Muscle layer of colon (tissue), 2 donors: ENCODE data around the gene KCNQ1.

Experiments
- H3K27ac ChIP-seq: one replicate; pipeline ENCODE4 v1.7.0; 2013; ENCODE audit warnings: low read depth, mild to moderate bottlenecking, low read length, moderate library complexity
- H3K27me3 ChIP-seq, 2 donors: one replicate each; pipeline ENCODE4 v1.7.0; 2013; ENCODE audit warnings: low read length in 2 of 2, mild to moderate bottlenecking in 2 of 2; ENCODE audit not compliant: insufficient read depth in 2 of 2, control insufficient read depth in 1 of 2
- H3K36me3 ChIP-seq: one replicate; pipeline ENCODE4 v1.7.0; 2013; ENCODE audit warnings: mild to moderate bottlenecking, low read length; ENCODE audit not compliant: insufficient read depth
- H3K4me1 ChIP-seq: one replicate; pipeline ENCODE4 v1.7.0; 2013; ENCODE audit warnings: mild to moderate bottlenecking, low read length; ENCODE audit not compliant: insufficient read depth
- H3K4me3 ChIP-seq, 2 donors: one replicate each; pipeline ENCODE4 v1.7.0; 2013; ENCODE audit warnings: low read length in 2 of 2, low read depth in 1 of 2, mild to moderate bottlenecking in 1 of 2, moderate library complexity in 1 of 2
- H3K9ac ChIP-seq: one replicate; pipeline ENCODE4 v1.7.0; 2013; ENCODE audit warnings: low read length
- H3K9me3 ChIP-seq: one replicate; pipeline ENCODE4 v1.7.0; 2013; ENCODE audit warnings: mild to moderate bottlenecking, low read length
- donor health status: abdominal sarcoma.
- donor health status: Adenocarcinoma of cecum.

Gene KCNQ1

GRCh38 chr11:2697866-2698265 is 253.1 kb downstream of the KCNQ1 start:
- no peak overlapping the region for H3K9ac ChIP-seq
- no peaks in the 10 kb centered on the region for H3K27me3 ChIP-seq
- no peaks in the 10 kb centered on the region for H3K9me3 ChIP-seq
- no peak overlapping the region for H3K27ac ChIP-seq
- no peaks in the 10 kb centered on the region for H3K36me3 ChIP-seq
- peaks cover 19% of the 10 kb centered on the region for H3K4me1 ChIP-seq
- peak overlapping the region in 1 of 2 donors; percentile 61 for H3K4me3 ChIP-seq

- H3K9ac ChIP-seq, result peak overlapping the region; percentile 46
- peak overlapping the region; percentile 61 to 83 for H3K4me3 ChIP-seq
- H3K4me1 ChIP-seq, result peaks cover 16% of the 10 kb centered on the region
- peak overlapping the region; percentile 52 for H3K27ac ChIP-seq
- H3K27me3 ChIP-seq, result no peaks in the 10 kb centered on the region
- no peaks in the 10 kb centered on the region for H3K9me3 ChIP-seq
- no peaks in the 10 kb centered on the region for H3K36me3 ChIP-seq
These were observed 253.8 kb downstream of the KCNQ1 start for GRCh38 chr11:2698386-2699184.

- Histone ChIP-seq H3K9me3 (no peaks in the 10 kb centered on the region), H3K27ac (peak overlapping the region; percentile 52), H3K4me3 (peak overlapping the region; percentile 61 to 83), H3K9ac (peak overlapping the region; percentile 46), H3K27me3 (no peaks in the 10 kb centered on the region), H3K36me3 (no peaks in the 10 kb centered on the region), H3K4me1 (peaks cover 11% of the 10 kb centered on the region)
These were observed 254.3 kb downstream of the KCNQ1 start for GRCh38 chr11:2699185-2699530.

- H3K4me1 ChIP-seq, result peaks cover 8% of the 10 kb centered on the region
- H3K4me3 ChIP-seq, result peak within 1 kb of the TSS; percentile 61 to 83
- peak within 1 kb of the TSS; percentile 46 for H3K9ac ChIP-seq
- no peaks in the 10 kb centered on the region for H3K36me3 ChIP-seq
- no peaks in the 10 kb centered on the region for H3K27me3 ChIP-seq
- peak within 1 kb of the TSS; percentile 92 for H3K27ac ChIP-seq
- no peaks in the 10 kb centered on the region for H3K9me3 ChIP-seq
These were observed 255.0 kb downstream of the KCNQ1 start, which contains the start of gene KCNQ1OT1 for GRCh38 chr11:2699531-2700414. KCNQ1OT1 (minus strand) TSS chr11:2699994.

GRCh38 chr11:2700415-2701211 is 255.8 kb downstream of the KCNQ1 start:
- Histone ChIP-seq H3K9me3 (no peaks in the 10 kb centered on the region), H3K4me1 (peaks cover 8% of the 10 kb centered on the region), H3K27ac (peak overlapping the region; percentile 92), H3K9ac (peak overlapping the region; percentile 27), H3K27me3 (no peaks in the 10 kb centered on the region), H3K4me3 (peak overlapping the region; percentile 32 to 52), H3K36me3 (no peaks in the 10 kb centered on the region)

- H3K4me3 ChIP-seq, result no peak overlapping the region
- peak overlapping the region; percentile 92 for H3K27ac ChIP-seq
These were observed 256.4 kb downstream of the KCNQ1 start for GRCh38 chr11:2701230-2701629.

GRCh38 chr11:2701898-2702434 is 257.2 kb downstream of the KCNQ1 start:
- H3K4me3 ChIP-seq, result no peak overlapping the region
- no peak overlapping the region for H3K27ac ChIP-seq
- no peaks in the 10 kb centered on the region for H3K36me3 ChIP-seq
- H3K9ac ChIP-seq, result no peak overlapping the region
- peaks cover 5% of the 10 kb centered on the region for H3K4me1 ChIP-seq
- H3K9me3 ChIP-seq, result no peaks in the 10 kb centered on the region
- H3K27me3 ChIP-seq, result no peaks in the 10 kb centered on the region

More at GRCh38 chr11:2701230-2701629, 256.4 kb downstream of the KCNQ1 start:
- H3K36me3 ChIP-seq, result no peaks in the 10 kb centered on the region
- H3K9me3 ChIP-seq, result no peaks in the 10 kb centered on the region
- H3K27me3 ChIP-seq, result no peaks in the 10 kb centered on the region
- peaks cover 5% of the 10 kb centered on the region for H3K4me1 ChIP-seq
- no peak overlapping the region for H3K9ac ChIP-seq

- Histone ChIP-seq H3K4me3 (no peak overlapping the region), H3K27me3 (no peaks in the 10 kb centered on the region), H3K9ac (no peak overlapping the region), H3K9me3 (no peaks in the 10 kb centered on the region), H3K4me1 (peaks cover 4% of the 10 kb centered on the region), H3K27ac (no peak overlapping the region), H3K36me3 (no peaks in the 10 kb centered on the region)
These were observed 258.1 kb downstream of the KCNQ1 start for GRCh38 chr11:2702771-2703362.

GRCh38 chr11:2703363-2704141 is 258.7 kb downstream of the KCNQ1 start:
- Histone ChIP-seq H3K36me3 (no peaks in the 10 kb centered on the region), H3K27ac (no peak overlapping the region), H3K9me3 (no peaks in the 10 kb centered on the region), H3K27me3 (no peaks in the 10 kb centered on the region), H3K9ac (no peak overlapping the region), H3K4me1 (peaks cover 11% of the 10 kb centered on the region), H3K4me3 (no peak overlapping the region)

GRCh38 chr11:2704356-2704755 is 259.5 kb downstream of the KCNQ1 start:
- Histone ChIP-seq H3K27ac (no peak overlapping the region), H3K36me3 (no peaks in the 10 kb centered on the region), H3K9ac (no peak overlapping the region), H3K4me3 (no peak overlapping the region), H3K4me1 (peaks cover 13% of the 10 kb centered on the region), H3K9me3 (no peaks in the 10 kb centered on the region), H3K27me3 (no peaks in the 10 kb centered on the region)
